Nephron progenitor cell (in vitro differentiated cells): ENCODE data around the gene PBX1.
A peak's percentile ranks its signal among the peaks of the same experiment; 100 is the strongest.

Experiments
- DNase-seq: peaks from one replicate; pipeline ENCODE4 v3.0.0; 2021
- H3K27ac Mint-ChIP-seq: 2 replicates; pipeline ENCODE4 v1.8.0; 2021; ENCODE audit warnings: mild to moderate bottlenecking, moderate library complexity, mixed read lengths
- H3K27me3 Mint-ChIP-seq: 2 replicates; pipeline ENCODE4 v1.8.0; 2021; ENCODE audit warnings: mild to moderate bottlenecking, low read depth, mixed read lengths; ENCODE audit not compliant: poor library complexity
- H3K36me3 Mint-ChIP-seq: 2 replicates; pipeline ENCODE4 v1.8.0; 2021; ENCODE audit warnings: low read depth, mixed read lengths
- H3K4me1 Mint-ChIP-seq: 2 replicates; pipeline ENCODE4 v1.8.0; 2021; ENCODE audit warnings: mixed read lengths
- H3K4me3 Mint-ChIP-seq: 2 replicates; pipeline ENCODE4 v1.8.0; 2021; ENCODE audit warnings: mild to moderate bottlenecking, moderate library complexity, mixed read lengths
- H3K9me3 Mint-ChIP-seq: 2 replicates; pipeline ENCODE4 v1.8.0; 2021; ENCODE audit warnings: mild to moderate bottlenecking, moderate library complexity, mixed read lengths
- CTCF ChIP-seq: fragments of 200-600 bp; sonication (generic); IDR thresholded peaks from 2 replicates; pipeline ENCODE4 v1.5.0; 2021; ENCODE audit warnings: antibody characterized with exemption

Gene PBX1

GRCh38 chr1:164689672-164690511 lies 130.9 kb downstream of the PBX1 start:
- Mint-ChIP-seq H3K9me3 (peaks cover 8% of the 10 kb centered on the region), H3K4me1 (peaks cover 20% of the 10 kb centered on the region), H3K4me3 (no peak overlapping the region), H3K27ac (peak overlapping the region; percentile 24), H3K27me3 (no peaks in the 10 kb centered on the region), H3K36me3 (peaks cover 25% of the 10 kb centered on the region)
- no peak for DNase-seq
- TF ChIP-seq CTCF: no peak

DNA sequence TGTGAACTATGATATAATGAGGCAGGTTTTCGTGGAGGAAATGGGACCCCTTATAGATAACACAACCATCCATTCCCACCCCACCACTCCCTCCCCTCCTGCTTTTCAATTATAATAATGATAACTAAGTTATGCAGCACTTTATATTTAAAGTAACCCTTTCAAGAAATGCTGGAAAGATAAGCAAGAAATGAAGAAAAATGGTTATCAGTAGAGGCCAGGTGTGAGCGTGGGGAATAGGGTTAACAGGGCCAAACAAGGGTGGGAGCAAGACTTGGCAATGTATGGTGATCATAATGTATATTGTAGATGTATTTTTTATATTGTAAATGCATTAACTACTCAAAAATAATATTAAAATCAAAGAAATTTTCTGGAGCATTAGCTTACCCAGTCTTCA lies 133.4 kb downstream of the PBX1 start:
- no peak for TF ChIP-seq CTCF
- DNase-seq: no peak
- H3K27ac Mint-ChIP-seq: no peak overlapping the region
- peaks cover 5% of the 10 kb centered on the region for H3K36me3 Mint-ChIP-seq
- no peaks in the 10 kb centered on the region for H3K27me3 Mint-ChIP-seq
- no peak overlapping the region for H3K4me3 Mint-ChIP-seq
- peaks cover 20% of the 10 kb centered on the region for H3K4me1 Mint-ChIP-seq
- H3K9me3 Mint-ChIP-seq: no peaks in the 10 kb centered on the region

DNA sequence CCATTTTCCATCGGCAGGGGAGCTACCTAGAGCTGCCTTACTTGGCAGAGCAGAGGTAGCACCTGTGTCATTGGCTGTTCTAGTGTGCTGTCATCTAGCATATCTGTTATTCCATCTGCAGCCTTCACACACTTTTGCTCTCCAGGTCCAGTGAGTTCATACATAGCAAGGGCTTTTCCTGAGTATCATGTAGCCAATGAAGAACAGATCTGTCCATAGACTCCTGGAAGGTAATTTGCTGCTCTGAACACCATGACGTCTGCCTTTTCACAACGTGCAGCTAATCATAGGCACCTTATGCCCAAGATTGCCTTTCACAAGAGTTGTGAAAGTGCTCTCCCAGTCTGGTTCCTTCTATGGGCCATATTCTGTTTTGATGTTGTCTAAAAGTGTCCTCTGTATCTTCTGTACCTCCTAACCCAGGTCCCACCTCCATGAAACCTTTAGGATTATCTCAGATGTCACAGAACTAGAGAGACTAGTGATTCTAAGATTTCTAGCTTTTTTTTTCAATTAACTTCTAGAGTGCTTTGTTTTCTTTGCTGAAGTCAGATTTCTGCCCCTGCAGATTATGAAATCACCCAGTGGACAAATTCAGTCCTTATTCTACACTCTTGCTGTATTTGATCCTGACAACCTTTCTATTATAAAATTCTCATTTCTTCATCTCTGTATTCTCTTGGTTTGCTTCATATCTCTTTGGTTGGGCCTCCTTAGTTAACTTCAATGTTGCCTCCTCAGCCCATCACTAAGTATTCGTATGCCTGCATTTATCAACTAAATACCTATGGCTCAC lies 134.8 kb downstream of the PBX1 start:
- Mint-ChIP-seq H3K36me3 (peaks cover under 1% of the 10 kb centered on the region), H3K4me1 (peaks cover 22% of the 10 kb centered on the region), H3K4me3 (no peak overlapping the region), H3K9me3 (no peaks in the 10 kb centered on the region), H3K27me3 (no peaks in the 10 kb centered on the region), H3K27ac (no peak overlapping the region)
- no peak for DNase-seq
- TF ChIP-seq CTCF: no peak

DNA sequence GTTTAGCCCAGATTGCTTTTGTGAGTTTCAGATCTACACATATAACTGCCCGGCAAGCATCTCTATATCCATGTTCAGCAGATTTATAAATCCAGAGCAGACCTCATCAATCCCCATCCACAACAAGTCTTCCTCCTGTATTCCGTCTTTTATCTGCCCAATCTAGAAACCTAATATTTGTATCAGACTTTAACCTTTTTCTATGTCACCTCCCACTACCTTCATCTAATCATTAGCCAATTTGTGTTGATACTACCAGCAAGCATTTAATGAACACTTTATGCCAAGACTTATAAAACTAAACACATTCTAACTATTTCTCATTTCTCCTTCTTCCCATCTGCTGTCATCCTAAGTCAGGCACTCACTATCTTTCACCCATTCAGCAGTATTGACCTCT lies 135.5 kb downstream of the PBX1 start:
- DNase-seq: no peak
- Mint-ChIP-seq H3K36me3 (no peaks in the 10 kb centered on the region), H3K27ac (no peak overlapping the region), H3K27me3 (no peaks in the 10 kb centered on the region), H3K4me1 (peaks cover 22% of the 10 kb centered on the region), H3K4me3 (no peak overlapping the region), H3K9me3 (no peaks in the 10 kb centered on the region)
- TF ChIP-seq CTCF: no peak

DNA sequence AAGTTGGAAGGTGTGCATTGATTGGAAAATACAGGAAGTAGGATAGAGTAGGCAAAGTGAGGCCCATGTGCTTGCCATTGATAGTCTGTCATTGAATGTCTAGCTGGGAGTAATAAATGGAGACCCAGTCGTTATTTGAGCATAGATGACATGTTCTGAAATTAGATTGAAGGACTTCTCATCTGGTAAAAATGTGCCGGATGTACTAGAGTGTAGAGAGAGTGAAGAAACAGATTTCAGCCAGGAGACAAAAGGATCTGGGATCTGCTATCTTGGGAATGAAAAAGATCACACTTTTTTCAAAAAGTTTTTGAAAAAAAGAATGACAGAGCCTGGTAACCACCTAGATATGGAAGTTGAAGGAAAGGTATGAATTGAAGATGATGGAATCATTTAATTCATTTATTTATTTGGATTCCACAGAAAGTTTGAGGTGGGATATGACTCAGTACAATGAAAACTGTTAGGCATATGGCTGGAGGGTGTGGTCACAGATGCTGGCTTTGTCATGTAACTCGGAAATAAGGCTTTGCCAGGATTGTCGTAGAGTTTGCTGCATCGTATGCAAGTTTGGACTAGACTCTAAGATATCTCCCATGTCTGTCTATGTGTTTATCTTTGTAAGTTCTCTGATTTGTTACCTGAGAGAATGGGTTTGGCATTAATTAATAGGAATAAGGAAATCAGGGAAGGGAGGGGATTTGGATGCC lies 137.1 kb downstream of the PBX1 start:
- Mint-ChIP-seq H3K4me1 (peaks cover 30% of the 10 kb centered on the region), H3K4me3 (no peak overlapping the region), H3K27me3 (no peaks in the 10 kb centered on the region), H3K36me3 (no peaks in the 10 kb centered on the region), H3K9me3 (no peaks in the 10 kb centered on the region), H3K27ac (no peak overlapping the region)
- DNase-seq: no peak
- TF ChIP-seq CTCF: no peak
